ENCODE measurements around the gene ABHD6.

Gene ABHD6

DNA sequence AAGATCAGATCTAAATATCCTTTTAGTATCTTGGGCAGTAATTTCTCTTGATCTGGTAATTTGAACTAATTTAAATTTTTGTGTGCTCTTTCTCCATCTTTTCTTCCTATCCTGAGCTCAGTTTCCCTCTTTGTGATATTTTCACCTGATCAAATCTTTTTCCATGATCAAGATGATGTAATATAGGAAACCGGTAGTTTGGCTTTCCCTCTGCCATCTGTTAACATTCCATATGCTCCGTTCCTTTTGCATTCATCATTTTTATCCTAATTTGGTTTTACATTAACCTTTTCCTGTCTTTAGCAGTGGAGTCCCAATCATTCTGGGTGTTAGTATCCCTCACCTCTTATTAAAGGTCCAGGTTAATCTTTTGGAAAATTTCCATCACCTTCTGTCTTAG, 5.9 kb upstream of the ABHD6 start:
- no peak overlapping the region for H2AFZ ChIP-seq (ENCODE audit: low read length)
- no peak overlapping the region for H4K8ac ChIP-seq (ENCODE audit: low read depth, low read length)
- no CpG with 5 or more reads among the region's 2 CpGs for WGBS, 2 donors (ENCODE audit: extremely low coverage in 2 of 2, insufficient read length in 2 of 2, insufficient replicate concordance in 1 of 2)
- no peak overlapping the region for H3K9ac ChIP-seq (ENCODE audit: low read depth, low read length, poor library complexity)
- no peaks in the 10 kb centered on the region for H3K79me1 ChIP-seq (ENCODE audit: low read depth, low read length)
- no peak overlapping the region for H3K23ac ChIP-seq (ENCODE audit: low read depth, low read length, poor library complexity)
- H2BK12ac ChIP-seq (ENCODE audit: low read length): no peak overlapping the region
- H2BK15ac ChIP-seq (ENCODE audit: low read length): no peak overlapping the region
- no peak overlapping the region for H2AK5ac ChIP-seq (ENCODE audit: low read depth, low read length)
- no peaks in the 10 kb centered on the region for H3K36me3 ChIP-seq (replicated peaks in 1 of 2; ENCODE audit: control insufficient read depth in 2 of 2, insufficient read depth in 2 of 2, low read length in 2 of 2)
- no peak overlapping the region for H2BK5ac ChIP-seq (ENCODE audit: low read length)
- H3K27ac ChIP-seq (replicated peaks; ENCODE audit: low read length): no peak overlapping the region
- no peak overlapping the region for H4K91ac ChIP-seq (ENCODE audit: low read depth, low read length, poor library complexity)
- H3K4me1 ChIP-seq (ENCODE audit: control insufficient read depth in 2 of 2, insufficient read depth in 1 of 2, low read depth in 1 of 2, low read length in 2 of 2): peaks cover 0 to 7% of the 10 kb centered on the region in 2 donors
- DNase-seq (ENCODE audit: low spot score): no peak
- H3K4me2 ChIP-seq (ENCODE audit: insufficient read depth, low read length, poor library complexity, severe bottlenecking): no peak overlapping the region
- H3K9me3 ChIP-seq (replicated peaks in 1 of 2; ENCODE audit: control insufficient read depth in 2 of 2, insufficient read depth in 1 of 2, low read depth in 1 of 2, low read length in 2 of 2): no peaks in the 10 kb centered on the region
- H2BK120ac ChIP-seq (ENCODE audit: low read depth, low read length): no peak overlapping the region
- H3K4ac ChIP-seq (ENCODE audit: low read length): no peak overlapping the region
- H3K18ac ChIP-seq (ENCODE audit: low read length): no peak overlapping the region
- no peak overlapping the region for H3K14ac ChIP-seq (ENCODE audit: low read length)
- H3K27me3 ChIP-seq (ENCODE audit: control insufficient read depth in 3 of 3, insufficient read depth in 3 of 3, low read depth in 1 of 3, low read length in 3 of 3): peaks cover 0 to 44% (median 8%) of the 10 kb centered on the region in 3 experiments
- no peak overlapping the region for H3K4me3 ChIP-seq (ENCODE audit: low read length in 2 of 2)

DNA sequence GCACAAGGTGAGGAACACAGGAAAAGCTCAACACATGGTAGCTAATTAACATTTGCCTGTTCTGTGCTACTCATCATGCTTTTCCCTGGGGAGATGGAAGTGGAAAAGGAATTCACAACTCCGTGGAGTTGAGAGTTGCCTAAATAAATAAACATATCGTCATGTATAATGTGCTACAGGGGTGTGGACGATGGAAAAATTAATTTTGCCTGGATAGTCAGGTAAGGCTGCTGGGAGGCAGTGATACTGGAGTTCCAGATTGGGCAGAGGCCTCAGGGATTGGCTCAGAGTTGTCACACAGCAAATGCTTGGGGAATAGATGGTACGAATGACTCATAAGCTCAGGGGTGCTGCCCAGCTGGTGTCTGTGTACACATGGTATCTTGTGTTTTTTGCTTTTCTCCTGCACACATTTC, 3.1 kb upstream of the ABHD6 start:
- WGBS, 2 donors (ENCODE audit: extremely low coverage in 2 of 2, insufficient read length in 2 of 2, insufficient replicate concordance in 1 of 2): no CpG with 5 or more reads among the region's 4 CpGs
- no peak overlapping the region for H3K4ac ChIP-seq (ENCODE audit: low read length)
- peaks cover 9 to 11% of the 10 kb centered on the region in 2 donors for H3K4me1 ChIP-seq (ENCODE audit: control insufficient read depth in 2 of 2, insufficient read depth in 1 of 2, low read depth in 1 of 2, low read length in 2 of 2)
- H3K4me2 ChIP-seq (ENCODE audit: insufficient read depth, low read length, poor library complexity, severe bottlenecking): no peak overlapping the region
- no peak overlapping the region for H4K91ac ChIP-seq (ENCODE audit: low read depth, low read length, poor library complexity)
- no peak overlapping the region for H3K18ac ChIP-seq (ENCODE audit: low read length)
- no peaks in the 10 kb centered on the region for H3K36me3 ChIP-seq (replicated peaks in 1 of 2; ENCODE audit: control insufficient read depth in 2 of 2, insufficient read depth in 2 of 2, low read length in 2 of 2)
- H2BK5ac ChIP-seq (ENCODE audit: low read length): no peak overlapping the region
- no peak overlapping the region for H4K8ac ChIP-seq (ENCODE audit: low read depth, low read length)
- no peak overlapping the region for H2BK15ac ChIP-seq (ENCODE audit: low read length)
- H2BK12ac ChIP-seq (ENCODE audit: low read length): no peak overlapping the region
- H2AK5ac ChIP-seq (ENCODE audit: low read depth, low read length): no peak overlapping the region
- H3K14ac ChIP-seq (ENCODE audit: low read length): no peak overlapping the region
- H3K27ac ChIP-seq (replicated peaks; ENCODE audit: low read length): no peak overlapping the region
- no peak overlapping the region for H2AFZ ChIP-seq (ENCODE audit: low read length)
- no peaks in the 10 kb centered on the region for H3K9me3 ChIP-seq (replicated peaks in 1 of 2; ENCODE audit: control insufficient read depth in 2 of 2, insufficient read depth in 1 of 2, low read depth in 1 of 2, low read length in 2 of 2)
- DNase-seq (ENCODE audit: low spot score): no peak
- no peak overlapping the region for H3K23ac ChIP-seq (ENCODE audit: low read depth, low read length, poor library complexity)
- H3K4me3 ChIP-seq (ENCODE audit: low read length in 2 of 2): no peak overlapping the region
- H2BK120ac ChIP-seq (ENCODE audit: low read depth, low read length): no peak overlapping the region
- peaks cover 2% of the 10 kb centered on the region for H3K79me1 ChIP-seq (ENCODE audit: low read depth, low read length)
- H3K9ac ChIP-seq (ENCODE audit: low read depth, low read length, poor library complexity): no peak overlapping the region
- H3K27me3 ChIP-seq (ENCODE audit: control insufficient read depth in 3 of 3, insufficient read depth in 3 of 3, low read depth in 1 of 3, low read length in 3 of 3): peaks cover 0 to 61% (median 18%) of the 10 kb centered on the region in 3 experiments

DNA sequence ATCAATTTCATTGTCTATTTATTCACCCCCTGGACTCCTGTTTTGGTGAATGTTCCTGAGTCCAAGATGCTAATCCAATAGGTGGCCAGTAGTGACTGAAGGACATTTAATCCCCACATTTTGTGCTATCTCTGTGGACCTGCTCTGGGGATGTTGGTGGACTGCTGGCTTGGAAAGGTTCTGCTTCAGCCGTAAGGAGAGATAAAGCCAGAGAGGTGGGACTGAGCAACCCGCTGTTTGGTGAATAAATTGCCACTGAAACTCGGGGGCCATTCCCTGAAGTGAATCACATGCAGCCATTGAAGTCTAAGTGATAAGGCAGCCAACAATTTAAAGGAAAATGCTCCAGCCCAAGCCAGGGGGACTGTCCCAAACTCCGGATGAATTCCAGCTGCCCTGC, 1.6 kb upstream of the ABHD6 start:
- Histone ChIP-seq H2BK120ac (ENCODE audit: low read depth, low read length) (no peak overlapping the region), H2AK5ac (ENCODE audit: low read depth, low read length) (peak overlapping the region; percentile 86), H4K8ac (ENCODE audit: low read depth, low read length) (no peak overlapping the region), H3K4me1 (ENCODE audit: control insufficient read depth in 2 of 2, insufficient read depth in 1 of 2, low read depth in 1 of 2, low read length in 2 of 2) (peaks cover 9 to 11% of the 10 kb centered on the region in 2 donors), H2BK15ac (ENCODE audit: low read length) (no peak overlapping the region), H3K23ac (ENCODE audit: low read depth, low read length, poor library complexity) (no peak overlapping the region), H3K9me3 (replicated peaks in 1 of 2; ENCODE audit: control insufficient read depth in 2 of 2, insufficient read depth in 1 of 2, low read depth in 1 of 2, low read length in 2 of 2) (no peaks in the 10 kb centered on the region), H3K79me1 (ENCODE audit: low read depth, low read length) (peaks cover 2% of the 10 kb centered on the region), H3K36me3 (replicated peaks in 1 of 2; ENCODE audit: control insufficient read depth in 2 of 2, insufficient read depth in 2 of 2, low read length in 2 of 2) (no peaks in the 10 kb centered on the region), H3K18ac (ENCODE audit: low read length) (no peak overlapping the region), H3K4me3 (ENCODE audit: low read length in 2 of 2) (no peak overlapping the region), H4K91ac (ENCODE audit: low read depth, low read length, poor library complexity) (no peak overlapping the region), H2AFZ (ENCODE audit: low read length) (no peak overlapping the region), H3K9ac (ENCODE audit: low read depth, low read length, poor library complexity) (no peak overlapping the region), H3K4me2 (ENCODE audit: insufficient read depth, low read length, poor library complexity, severe bottlenecking) (no peak overlapping the region), H3K14ac (ENCODE audit: low read length) (no peak overlapping the region), H2BK5ac (ENCODE audit: low read length) (no peak overlapping the region), H2BK12ac (ENCODE audit: low read length) (no peak overlapping the region), H3K4ac (ENCODE audit: low read length) (no peak overlapping the region), H3K27ac (replicated peaks; ENCODE audit: low read length) (no peak overlapping the region), H3K27me3 (ENCODE audit: control insufficient read depth in 3 of 3, insufficient read depth in 3 of 3, low read depth in 1 of 3, low read length in 3 of 3) (peaks cover 0 to 71% (median 18%) of the 10 kb centered on the region in 3 experiments)
- WGBS, 2 donors (ENCODE audit: extremely low coverage in 2 of 2, insufficient read length in 2 of 2, insufficient replicate concordance in 1 of 2): no CpG with 5 or more reads among the region's 4 CpGs
- no peak for DNase-seq (ENCODE audit: low spot score)

DNA sequence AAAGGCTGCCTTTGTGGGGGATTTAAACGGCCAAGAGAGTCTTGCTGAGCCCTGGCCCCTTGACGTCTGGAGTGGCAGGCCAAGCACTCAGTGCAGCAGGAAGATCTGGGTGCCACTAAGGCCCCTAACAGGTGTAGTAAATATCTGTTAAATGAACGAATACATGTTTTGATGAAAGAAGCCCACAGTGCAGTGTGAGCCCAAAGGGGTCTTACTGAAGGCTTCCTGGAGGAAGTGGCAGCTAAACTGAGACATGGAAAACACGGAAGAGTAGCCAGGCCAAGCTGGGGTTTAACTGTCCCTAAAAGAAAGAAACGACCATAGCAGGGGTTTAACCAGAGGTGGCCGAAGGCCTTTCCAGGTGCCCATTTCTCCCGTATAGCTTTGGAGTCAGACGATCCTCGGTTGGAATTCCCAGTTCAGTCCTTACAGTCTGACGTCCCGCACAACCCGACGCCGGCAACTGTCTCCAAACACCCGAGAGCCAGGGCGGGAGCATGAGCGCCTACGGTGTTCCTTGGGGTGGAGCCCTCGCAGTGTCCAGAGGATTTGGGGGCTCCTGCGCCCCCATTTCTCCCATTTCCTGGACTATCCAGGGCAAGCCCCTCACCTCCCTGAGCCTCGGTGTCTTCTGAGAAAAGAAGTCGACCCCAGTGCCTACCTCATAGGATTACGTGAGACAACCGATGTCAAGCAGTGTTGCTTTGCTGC, 910 bp upstream of the ABHD6 start:
- H3K4ac ChIP-seq (ENCODE audit: low read length): no peak overlapping the region
- H3K27ac ChIP-seq (replicated peaks; ENCODE audit: low read length): peak overlapping the region; percentile 6

More for the DNA sequence above, 910 bp upstream of the ABHD6 start:
- Histone ChIP-seq H3K9me3 (replicated peaks in 1 of 2; ENCODE audit: control insufficient read depth in 2 of 2, insufficient read depth in 1 of 2, low read depth in 1 of 2, low read length in 2 of 2) (no peaks in the 10 kb centered on the region), H3K18ac (ENCODE audit: low read length) (peak overlapping the region; percentile 76), H3K14ac (ENCODE audit: low read length) (no peak overlapping the region), H3K79me1 (ENCODE audit: low read depth, low read length) (peaks cover 2% of the 10 kb centered on the region), H3K4me3 (ENCODE audit: low read length in 2 of 2) (peak overlapping the region; percentile 74 to 78), H2BK15ac (ENCODE audit: low read length) (peak overlapping the region; percentile 13), H3K4me2 (ENCODE audit: insufficient read depth, low read length, poor library complexity, severe bottlenecking) (peak overlapping the region; percentile 94), H2AFZ (ENCODE audit: low read length) (peak overlapping the region; percentile 98), H3K4me1 (ENCODE audit: control insufficient read depth in 2 of 2, insufficient read depth in 1 of 2, low read depth in 1 of 2, low read length in 2 of 2) (peaks cover 9 to 11% of the 10 kb centered on the region in 2 donors), H4K91ac (ENCODE audit: low read depth, low read length, poor library complexity) (no peak overlapping the region), H2AK5ac (ENCODE audit: low read depth, low read length) (peak overlapping the region; percentile 86), H2BK5ac (ENCODE audit: low read length) (no peak overlapping the region), H4K8ac (ENCODE audit: low read depth, low read length) (no peak overlapping the region), H3K23ac (ENCODE audit: low read depth, low read length, poor library complexity) (no peak overlapping the region), H2BK12ac (ENCODE audit: low read length) (no peak overlapping the region), H3K9ac (ENCODE audit: low read depth, low read length, poor library complexity) (peak overlapping the region; percentile 47), H3K27me3 (ENCODE audit: control insufficient read depth in 3 of 3, insufficient read depth in 3 of 3, low read depth in 1 of 3, low read length in 3 of 3) (peaks cover 0 to 78% (median 18%) of the 10 kb centered on the region in 3 experiments), H2BK120ac (ENCODE audit: low read depth, low read length) (no peak overlapping the region), H3K36me3 (replicated peaks in 1 of 2; ENCODE audit: control insufficient read depth in 2 of 2, insufficient read depth in 2 of 2, low read length in 2 of 2) (no peaks in the 10 kb centered on the region)
- no peak for DNase-seq (ENCODE audit: low spot score)
- WGBS, 2 donors (ENCODE audit: extremely low coverage in 2 of 2, insufficient read length in 2 of 2, insufficient replicate concordance in 1 of 2): no CpG with 5 or more reads among the region's 24 CpGs
